HL-60/S4 treated with phorbol 12-myristate 13-acetate at 8.2 ng/mL for 4 days and 3 days (cell line): ENCODE results near the gene AIP.
"Not testable (repeated sequence)": the region's sequence is repeated elsewhere in the genome, so short reads cannot be mapped to it uniquely, and the experiment has no call there.

Source experiments
- in situ Hi-C: fragments of 300-500 bp; cut with MboI; formaldehyde crosslinking; loops from 2 replicates; pipeline ENCODE4 v1.15.0; 2022; ENCODE audit warnings: low sequenced_read_pairs

The AIP gene

GRCh38 chr11:67468456-67468758, 14.4 kb upstream of the AIP start:
- in situ Hi-C loops = no loop called here

GRCh38 chr11:67468759-67469507, 13.9 kb upstream of the AIP start, which contains the start of gene TMEM134:
TSS of gene TMEM134 (minus strand) at chr11:67469251. CDS start at chr11:67469192, 59 bp downstream.
- in situ Hi-C loops = no loop called here

DNA sequence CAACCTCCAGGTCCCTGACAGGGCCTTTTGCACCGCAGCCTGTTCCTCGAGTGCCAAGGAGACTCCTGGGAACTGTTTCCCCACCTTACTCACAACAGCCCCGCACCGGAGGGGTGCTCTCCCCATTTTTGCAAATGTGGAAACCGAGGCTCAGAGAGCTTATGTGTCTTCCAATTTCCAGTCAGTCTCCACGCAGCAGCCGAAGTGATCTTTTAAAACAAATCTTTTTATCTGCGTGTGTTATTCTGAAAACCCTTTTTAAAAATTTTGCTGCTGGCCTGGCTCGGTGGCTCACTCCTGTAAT, 13.4 kb upstream of the AIP start:
- in situ Hi-C loops = no loop called here

DNA sequence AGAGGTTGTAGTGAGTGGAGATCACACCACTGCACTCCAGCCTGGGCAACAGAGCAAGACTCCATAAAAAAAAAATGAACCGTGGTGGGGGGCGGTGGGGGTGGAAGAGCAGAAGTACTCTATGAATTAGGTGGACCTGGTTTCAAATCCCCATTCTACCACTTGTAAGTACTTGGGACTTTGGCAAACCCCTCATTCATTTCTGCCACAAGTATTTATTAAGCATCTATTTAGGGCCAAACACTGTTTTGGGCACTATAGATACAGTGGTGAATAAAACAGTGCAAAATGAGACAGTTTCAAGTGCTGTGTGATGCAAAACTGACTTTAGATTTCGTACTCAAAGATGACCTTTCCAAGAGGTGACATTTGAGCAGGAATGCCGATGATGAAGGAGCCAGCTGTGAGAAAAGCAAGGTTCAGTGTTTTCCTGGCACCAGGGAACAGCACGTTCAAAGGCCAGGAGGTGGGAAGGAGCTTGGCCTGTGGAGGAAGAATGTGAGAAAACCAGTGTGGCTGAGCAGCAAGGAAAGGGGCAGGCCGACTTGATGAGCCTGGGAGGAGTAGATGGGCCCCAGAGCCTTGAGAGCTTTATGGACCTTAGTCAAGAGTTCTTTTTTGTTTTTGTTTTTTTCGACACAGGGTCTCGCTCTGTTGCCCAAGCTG, 12.4 kb upstream of the AIP start:
- in situ Hi-C loops = no loop called here

DNA sequence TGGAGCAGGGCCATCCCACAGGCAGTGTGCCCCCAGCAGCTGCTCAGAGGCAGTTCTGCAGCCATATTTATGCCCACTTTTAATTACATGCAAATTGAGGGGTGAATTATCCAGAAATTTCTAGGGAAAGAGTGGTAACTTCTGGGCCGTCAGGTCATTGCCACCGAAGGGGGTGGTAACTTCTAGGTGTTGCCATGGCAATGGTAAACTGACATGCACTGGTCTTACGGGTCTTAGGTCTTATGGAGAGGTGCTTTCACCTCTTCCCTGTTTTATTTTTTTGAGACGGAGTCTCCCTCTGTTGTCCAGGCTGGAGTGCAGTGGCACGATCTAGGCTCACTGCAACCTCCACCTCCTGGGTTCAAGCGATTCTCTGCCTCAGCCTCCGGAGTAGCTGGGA, 9.9 kb upstream of the AIP start:
- in situ Hi-C loops = no loop called here

DNA sequence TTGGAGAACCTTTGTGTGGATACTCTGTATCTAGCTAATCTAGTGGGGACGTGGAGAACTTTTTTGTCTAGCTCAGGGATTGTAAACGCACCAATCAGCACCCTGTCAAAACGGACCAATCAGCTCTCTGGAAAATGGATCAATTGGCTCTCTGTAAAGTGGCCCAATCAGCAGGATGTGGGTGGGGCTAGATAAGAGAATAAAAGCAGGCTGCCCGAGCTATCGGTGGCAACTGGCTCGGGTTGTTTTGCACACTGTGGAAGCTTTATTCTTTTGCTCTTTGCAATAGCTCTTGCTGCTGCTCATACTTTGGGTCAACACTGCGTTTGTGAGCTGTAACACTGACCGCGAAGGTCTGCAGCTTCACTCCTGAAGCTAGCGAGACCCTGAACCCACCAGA, 6.1 kb upstream of the AIP start:
- in situ Hi-C loops = not testable (repeated sequence)

GRCh38 chr11:67477344-67478050, 5.3 kb upstream of the AIP start:
- in situ Hi-C loops = not testable (repeated sequence)

DNA sequence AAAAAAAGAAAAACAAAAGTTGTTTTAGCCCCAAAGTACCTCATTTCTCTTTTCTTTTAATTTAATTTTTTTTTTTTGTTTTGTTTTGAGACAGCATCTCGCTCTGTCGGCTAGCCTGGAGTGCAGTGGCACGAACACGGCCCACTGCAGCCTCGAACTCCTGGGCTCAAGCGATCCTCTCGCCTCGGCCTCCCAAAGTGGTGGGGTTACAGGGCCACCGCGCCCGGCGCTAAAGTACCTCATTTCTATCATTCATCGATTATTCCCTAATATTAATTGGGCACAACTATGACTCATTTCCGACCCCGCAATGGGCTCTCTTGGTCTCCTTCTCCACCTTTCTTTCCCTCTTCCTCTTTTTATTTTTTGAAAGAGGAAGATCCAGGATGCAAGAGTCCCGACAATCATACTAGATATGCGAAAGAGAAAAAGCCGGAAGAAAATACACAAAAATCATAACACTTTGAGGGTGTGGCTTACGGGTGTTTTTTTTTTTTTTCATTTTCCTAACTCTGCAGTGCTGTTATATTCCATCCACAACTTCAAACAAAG, 475 bp upstream of the AIP start:
- in situ Hi-C loops = no loop called here

DNA sequence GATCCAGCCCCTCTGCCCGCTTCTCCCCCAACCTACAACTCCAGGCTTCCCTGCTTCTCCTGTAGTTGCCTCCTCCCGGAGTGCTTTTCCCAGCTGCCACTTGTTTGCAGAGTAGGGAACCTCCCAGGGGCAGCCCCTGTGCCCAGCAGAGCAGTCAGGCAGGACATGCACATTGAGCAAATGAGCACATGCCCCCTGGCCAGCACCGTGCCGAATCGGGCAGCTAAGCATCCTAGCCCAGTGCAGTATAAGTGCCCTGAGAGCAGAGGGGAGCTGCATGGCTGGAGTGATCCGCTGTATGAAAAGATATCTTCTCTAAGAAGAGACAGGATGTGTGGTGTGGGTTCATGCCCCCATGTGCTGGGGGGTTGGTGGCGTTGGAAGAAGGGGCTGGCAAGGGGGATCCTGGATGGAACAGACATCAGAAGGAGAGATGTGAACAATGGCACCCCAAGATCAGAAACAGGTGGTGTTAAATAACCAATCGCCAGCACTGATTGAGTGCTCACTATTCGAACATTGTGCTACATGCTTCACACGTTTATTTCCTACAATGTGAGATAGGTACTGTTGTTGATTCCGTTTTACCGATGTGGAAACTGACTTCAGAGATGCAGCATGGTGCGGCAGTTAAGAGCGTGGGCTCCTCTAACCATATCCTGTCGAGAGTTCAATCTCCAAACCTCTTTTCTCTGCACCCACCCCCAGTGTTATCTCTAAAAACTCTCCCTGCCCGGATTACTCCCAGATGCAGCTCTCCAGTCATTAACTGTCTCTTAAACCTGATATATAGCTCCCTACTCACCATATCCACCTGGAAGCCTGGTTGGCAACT, 1.2 kb downstream of the AIP start:
- in situ Hi-C loops = no loop called here

DNA sequence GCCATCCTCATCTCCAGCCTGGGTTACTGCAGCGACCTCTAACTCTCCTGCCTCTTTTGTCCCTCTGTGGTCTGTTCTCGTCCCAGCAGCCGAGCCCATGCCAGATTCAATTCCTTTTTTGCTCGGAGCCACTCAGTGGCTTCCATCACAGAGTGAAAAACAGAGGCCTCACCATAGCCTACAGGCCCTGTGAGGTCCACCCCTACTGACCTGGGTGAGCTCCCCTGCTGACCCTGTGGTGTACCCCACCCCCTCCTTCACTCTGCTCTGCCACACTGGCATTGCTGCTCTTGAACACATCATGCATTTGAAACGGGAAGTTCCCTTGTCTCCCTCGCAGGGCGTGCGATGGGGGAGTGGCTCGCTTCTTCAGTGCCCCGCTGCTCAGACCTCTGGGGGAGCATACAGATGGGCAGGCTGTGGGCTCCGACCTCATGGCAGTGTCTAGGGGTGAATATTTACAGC, 2.1 kb downstream of the AIP start:
- in situ Hi-C loops = no loop called here

DNA sequence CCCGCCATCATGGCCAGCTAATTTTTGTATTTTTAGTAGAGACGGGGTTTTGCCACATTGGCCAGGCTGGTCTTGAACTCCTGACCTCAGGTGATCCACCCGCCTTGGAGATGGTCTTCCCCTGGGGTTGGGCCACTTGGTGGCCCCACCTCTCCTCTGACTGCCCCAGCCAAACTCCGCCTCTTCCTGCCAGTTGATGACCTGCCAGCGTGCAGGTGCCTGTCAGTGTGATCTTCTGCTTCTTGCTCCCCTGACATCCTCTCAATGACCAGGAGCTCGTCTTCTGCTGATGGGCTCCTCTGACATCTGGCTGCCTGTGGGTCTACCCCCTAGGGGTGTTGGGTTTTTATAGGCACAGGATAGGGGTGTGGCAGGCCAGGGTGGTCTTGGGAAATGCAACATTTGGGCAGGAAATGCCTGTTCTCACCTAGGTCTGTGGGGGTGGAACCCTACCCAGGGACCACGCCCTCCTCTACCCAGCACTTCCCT, 3.1 kb downstream of the AIP start:
- in situ Hi-C loops = not testable (repeated sequence)

DNA sequence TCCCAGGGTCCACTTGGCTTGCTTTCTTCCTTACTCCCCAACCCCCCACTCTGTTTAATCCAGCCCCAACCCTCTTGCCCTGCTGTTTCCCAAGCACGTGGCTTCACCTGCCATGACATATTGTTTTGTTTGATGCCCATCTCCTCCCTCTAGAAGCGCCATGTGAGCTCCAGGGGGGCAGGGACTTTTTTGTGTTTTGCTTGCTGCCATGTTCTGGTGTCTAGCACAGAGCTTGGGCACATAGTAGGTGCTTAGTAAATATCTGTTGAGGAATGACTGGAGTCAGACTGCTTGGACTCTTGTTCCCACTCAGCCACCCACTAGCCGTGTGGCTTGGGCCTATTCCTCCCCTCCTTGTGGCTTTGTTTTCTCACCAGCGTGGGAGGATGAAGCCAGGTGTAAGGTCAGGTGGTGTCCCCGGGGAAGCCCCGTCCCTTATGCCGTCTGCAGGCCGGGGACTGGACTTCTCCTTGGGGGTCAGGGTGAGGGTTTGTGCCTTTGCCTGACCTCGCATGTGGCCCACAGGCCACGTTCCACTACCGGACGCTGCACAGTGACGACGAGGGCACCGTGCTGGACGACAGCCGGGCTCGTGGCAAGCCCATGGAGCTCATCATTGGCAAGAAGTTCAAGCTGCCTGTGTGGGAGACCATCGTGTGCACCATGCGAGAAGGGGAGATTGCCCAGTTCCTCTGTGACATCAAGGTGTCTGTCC, 3.8 kb downstream of the AIP start:
- in situ Hi-C loops = no loop called here

DNA sequence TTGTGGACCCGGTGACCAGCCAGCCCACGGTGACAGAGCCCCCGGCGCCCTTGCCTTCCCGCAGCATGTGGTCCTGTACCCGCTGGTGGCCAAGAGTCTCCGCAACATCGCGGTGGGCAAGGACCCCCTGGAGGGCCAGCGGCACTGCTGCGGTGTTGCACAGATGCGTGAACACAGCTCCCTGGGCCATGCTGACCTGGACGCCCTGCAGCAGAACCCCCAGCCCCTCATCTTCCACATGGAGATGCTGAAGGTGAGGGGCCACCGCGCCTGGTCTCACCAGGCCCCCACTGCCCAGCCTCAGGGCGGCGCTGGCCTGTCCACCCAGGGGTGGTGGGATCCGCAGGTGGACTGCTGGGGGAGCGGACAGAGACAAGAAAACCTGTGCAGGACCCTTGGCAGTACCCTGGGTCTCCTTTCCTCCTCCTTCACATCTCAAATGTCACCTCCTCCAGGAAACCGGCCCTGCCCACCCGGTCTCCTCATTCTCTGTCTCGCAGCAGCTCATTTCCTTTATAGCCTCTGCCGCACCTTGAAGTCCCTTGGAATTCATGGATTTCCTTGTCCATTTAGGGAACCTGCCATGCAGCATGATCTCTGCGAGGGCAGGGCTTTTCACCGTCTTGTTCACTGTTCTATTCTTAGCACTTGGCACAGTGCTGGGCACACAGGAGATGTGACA, 6.5 kb downstream of the AIP start:
- in situ Hi-C loops = no loop called here

- in situ Hi-C loops = no loop called here
Measured at GRCh38 chr11:67489885-67490726, 7.3 kb downstream of the AIP start.

DNA sequence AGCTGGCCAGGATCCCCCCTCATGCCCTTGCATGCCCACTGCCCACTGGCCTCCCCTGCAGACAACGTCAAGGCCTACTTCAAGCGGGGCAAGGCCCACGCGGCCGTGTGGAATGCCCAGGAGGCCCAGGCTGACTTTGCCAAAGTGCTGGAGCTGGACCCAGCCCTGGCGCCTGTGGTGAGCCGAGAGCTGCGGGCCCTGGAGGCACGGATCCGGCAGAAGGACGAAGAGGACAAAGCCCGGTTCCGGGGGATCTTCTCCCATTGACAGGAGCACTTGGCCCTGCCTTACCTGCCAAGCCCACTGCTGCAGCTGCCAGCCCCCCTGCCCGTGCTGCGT, 7.9 kb downstream of the AIP start:
- in situ Hi-C loops = no loop called here

DNA sequence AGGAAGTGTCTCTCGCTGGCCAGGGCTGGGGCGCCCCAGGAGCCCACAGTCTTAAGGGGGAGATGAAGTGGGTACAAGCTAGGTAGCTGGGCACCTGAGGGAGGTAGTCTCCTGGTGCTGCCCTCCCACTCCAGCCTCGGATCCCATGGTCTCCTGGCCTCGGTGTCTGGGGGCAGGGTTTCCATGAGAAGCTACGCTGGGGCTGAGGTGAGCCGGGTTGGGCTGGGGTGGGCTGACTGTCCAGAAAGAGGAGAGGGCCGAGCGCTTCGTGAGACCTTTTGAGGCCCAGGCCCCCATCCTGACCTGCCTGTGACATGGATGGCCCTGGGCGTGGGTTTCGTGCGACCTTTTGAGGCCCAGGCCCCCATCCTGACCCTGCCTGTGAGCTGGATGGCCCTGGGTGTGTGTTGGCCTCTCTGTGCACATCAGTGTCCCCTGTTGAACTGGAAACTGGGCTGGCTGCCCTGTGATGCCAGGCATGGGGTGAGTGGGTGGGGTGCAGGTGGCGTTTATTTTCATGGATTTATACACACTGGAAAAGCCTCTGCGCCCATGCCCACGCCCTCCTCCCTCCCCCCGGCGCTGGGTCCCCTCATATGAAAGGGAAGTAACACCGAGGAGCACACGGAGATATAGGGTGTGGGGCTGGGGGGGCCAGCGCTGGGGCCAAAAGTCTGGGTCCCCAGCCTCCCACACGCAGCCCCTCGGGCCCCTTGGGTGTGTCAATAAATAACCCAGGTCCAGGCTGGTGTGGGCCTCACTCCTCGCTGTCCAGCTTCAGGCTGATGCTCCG, 8.6 kb downstream of the AIP start:
- in situ Hi-C loops = no loop called here

GRCh38 chr11:67492069-67492727, 9.4 kb downstream of the AIP start:
- in situ Hi-C loops = no loop called here
